ENCODE results near the gene UST.

The UST gene

DNA sequence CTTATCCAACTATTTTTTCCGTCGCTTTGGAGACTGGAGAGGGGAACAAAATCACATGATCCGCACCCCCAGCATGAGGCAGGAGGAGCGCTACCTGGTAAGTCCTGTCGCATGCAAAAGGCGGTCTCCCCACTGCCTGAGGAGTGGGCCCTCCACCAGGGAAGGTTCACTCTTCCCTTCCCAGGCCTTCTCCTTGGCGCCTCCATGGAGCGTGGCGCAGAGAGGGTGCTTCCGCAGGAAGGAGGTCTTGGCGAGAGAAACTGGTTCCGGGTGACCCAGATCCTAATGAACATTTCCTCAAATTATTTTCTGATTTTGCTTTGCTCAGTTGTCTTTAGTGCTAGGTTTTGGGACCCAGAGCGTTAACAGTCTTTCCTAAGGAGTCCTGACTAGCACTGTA lies 217.6 kb downstream of the UST start:
- Histone ChIP-seq H3K36me3 (ENCODE audit: control insufficient read depth in 2 of 2, insufficient read depth in 2 of 2, low read length in 2 of 2) (no peaks in the 10 kb centered on the region), H3K4me1 (ENCODE audit: control insufficient read depth in 2 of 2, insufficient read depth in 2 of 2, low read length in 2 of 2) (no peaks in the 10 kb centered on the region), H3K27ac (ENCODE audit: low read depth in 2 of 2, low read length in 2 of 2) (no peak overlapping the region), H3K9me3 (ENCODE audit: control insufficient read depth in 2 of 2, low read length in 2 of 2) (no peaks in the 10 kb centered on the region), H3K4me3 (ENCODE audit: low read length in 2 of 2) (no peak overlapping the region), H3K9ac (ENCODE audit: low read depth in 1 of 2, low read length in 2 of 2) (no peak overlapping the region), H3K27me3 (ENCODE audit: control insufficient read depth in 2 of 2, insufficient read depth in 2 of 2, low read length in 2 of 2) (no peaks in the 10 kb centered on the region)

GRCh38 chr6:148965287-148965686 lies 218.5 kb downstream of the UST start:
- H3K27me3 ChIP-seq (ENCODE audit: control insufficient read depth in 2 of 2, insufficient read depth in 2 of 2, low read length in 2 of 2): no peaks in the 10 kb centered on the region
- H3K9ac ChIP-seq (ENCODE audit: low read depth in 1 of 2, low read length in 2 of 2): no peak overlapping the region
- H3K4me3 ChIP-seq (ENCODE audit: low read length in 2 of 2): no peak overlapping the region
- H3K9me3 ChIP-seq (ENCODE audit: control insufficient read depth in 2 of 2, low read length in 2 of 2): no peaks in the 10 kb centered on the region
- no peaks in the 10 kb centered on the region for H3K4me1 ChIP-seq (ENCODE audit: control insufficient read depth in 2 of 2, insufficient read depth in 2 of 2, low read length in 2 of 2)
- H3K36me3 ChIP-seq (ENCODE audit: control insufficient read depth in 2 of 2, insufficient read depth in 2 of 2, low read length in 2 of 2): no peaks in the 10 kb centered on the region
- no peak overlapping the region for H3K27ac ChIP-seq (ENCODE audit: low read depth in 2 of 2, low read length in 2 of 2)

- Histone ChIP-seq H3K36me3 (ENCODE audit: control insufficient read depth in 2 of 2, insufficient read depth in 2 of 2, low read length in 2 of 2) (no peaks in the 10 kb centered on the region), H3K27me3 (ENCODE audit: control insufficient read depth in 2 of 2, insufficient read depth in 2 of 2, low read length in 2 of 2) (peaks cover 0 to 4% of the 10 kb centered on the region in 2 donors), H3K9ac (ENCODE audit: low read depth in 1 of 2, low read length in 2 of 2) (no peak overlapping the region), H3K9me3 (ENCODE audit: control insufficient read depth in 2 of 2, low read length in 2 of 2) (no peaks in the 10 kb centered on the region), H3K27ac (ENCODE audit: low read depth in 2 of 2, low read length in 2 of 2) (no peak overlapping the region), H3K4me1 (ENCODE audit: control insufficient read depth in 2 of 2, insufficient read depth in 2 of 2, low read length in 2 of 2) (no peaks in the 10 kb centered on the region), H3K4me3 (ENCODE audit: low read length in 2 of 2) (no peak overlapping the region)
Measured at GRCh38 chr6:148967011-148967520, 220.2 kb downstream of the UST start.

DNA sequence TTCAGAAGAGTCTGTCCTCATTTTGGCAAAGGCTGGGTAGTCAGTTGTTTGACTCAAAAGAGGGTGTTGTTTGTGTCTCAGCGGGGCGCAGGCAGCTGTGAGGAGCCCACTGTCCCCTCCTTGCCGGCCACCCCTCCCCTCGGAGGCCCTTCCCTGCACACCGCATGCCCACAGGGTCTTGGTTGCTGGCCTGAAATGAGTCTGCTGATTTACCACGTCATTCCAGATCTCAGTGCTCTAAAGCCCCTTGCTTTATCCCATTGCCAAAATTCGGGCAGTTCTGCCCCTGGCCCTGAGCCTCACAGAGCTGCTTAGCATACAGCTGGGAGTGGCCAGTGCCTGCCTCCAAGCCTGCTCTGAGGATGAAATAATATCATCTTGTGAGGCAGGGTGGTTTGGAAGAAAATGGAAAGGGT lies 220.7 kb downstream of the UST start:
- Histone ChIP-seq H3K27ac (ENCODE audit: low read depth in 2 of 2, low read length in 2 of 2) (no peak overlapping the region), H3K9me3 (ENCODE audit: control insufficient read depth in 2 of 2, low read length in 2 of 2) (no peaks in the 10 kb centered on the region), H3K27me3 (ENCODE audit: control insufficient read depth in 2 of 2, insufficient read depth in 2 of 2, low read length in 2 of 2) (peaks cover 3 to 7% of the 10 kb centered on the region in 2 donors), H3K4me3 (ENCODE audit: low read length in 2 of 2) (no peak overlapping the region), H3K36me3 (ENCODE audit: control insufficient read depth in 2 of 2, insufficient read depth in 2 of 2, low read length in 2 of 2) (no peaks in the 10 kb centered on the region), H3K4me1 (ENCODE audit: control insufficient read depth in 2 of 2, insufficient read depth in 2 of 2, low read length in 2 of 2) (no peaks in the 10 kb centered on the region), H3K9ac (ENCODE audit: low read depth in 1 of 2, low read length in 2 of 2) (no peak overlapping the region)

- Histone ChIP-seq H3K4me3 (ENCODE audit: low read length in 2 of 2) (no peak overlapping the region), H3K9me3 (ENCODE audit: control insufficient read depth in 2 of 2, low read length in 2 of 2) (no peaks in the 10 kb centered on the region), H3K27ac (ENCODE audit: low read depth in 2 of 2, low read length in 2 of 2) (no peak overlapping the region), H3K4me1 (ENCODE audit: control insufficient read depth in 2 of 2, insufficient read depth in 2 of 2, low read length in 2 of 2) (no peaks in the 10 kb centered on the region), H3K27me3 (ENCODE audit: control insufficient read depth in 2 of 2, insufficient read depth in 2 of 2, low read length in 2 of 2) (peaks cover 3 to 7% of the 10 kb centered on the region in 2 donors), H3K36me3 (ENCODE audit: control insufficient read depth in 2 of 2, insufficient read depth in 2 of 2, low read length in 2 of 2) (no peaks in the 10 kb centered on the region), H3K9ac (ENCODE audit: low read depth in 1 of 2, low read length in 2 of 2) (no peak overlapping the region)
Measured at GRCh38 chr6:148968771-148969602, 222.2 kb downstream of the UST start.

GRCh38 chr6:148969603-148970061 lies 222.8 kb downstream of the UST start:
- H3K4me3 ChIP-seq (ENCODE audit: low read length in 2 of 2): no peak overlapping the region
- H3K36me3 ChIP-seq (ENCODE audit: control insufficient read depth in 2 of 2, insufficient read depth in 2 of 2, low read length in 2 of 2): no peaks in the 10 kb centered on the region
- no peak overlapping the region for H3K27ac ChIP-seq (ENCODE audit: low read depth in 2 of 2, low read length in 2 of 2)
- H3K9ac ChIP-seq (ENCODE audit: low read depth in 1 of 2, low read length in 2 of 2): no peak overlapping the region
- peaks cover 3 to 7% of the 10 kb centered on the region in 2 donors for H3K27me3 ChIP-seq (ENCODE audit: control insufficient read depth in 2 of 2, insufficient read depth in 2 of 2, low read length in 2 of 2)
- H3K9me3 ChIP-seq (ENCODE audit: control insufficient read depth in 2 of 2, low read length in 2 of 2): no peaks in the 10 kb centered on the region
- H3K4me1 ChIP-seq (ENCODE audit: control insufficient read depth in 2 of 2, insufficient read depth in 2 of 2, low read length in 2 of 2): no peaks in the 10 kb centered on the region

GRCh38 chr6:148971031-148971927 lies 224.4 kb downstream of the UST start:
- Histone ChIP-seq H3K27me3 (ENCODE audit: control insufficient read depth in 2 of 2, insufficient read depth in 2 of 2, low read length in 2 of 2) (peaks cover 3 to 7% of the 10 kb centered on the region in 2 donors), H3K36me3 (ENCODE audit: control insufficient read depth in 2 of 2, insufficient read depth in 2 of 2, low read length in 2 of 2) (no peaks in the 10 kb centered on the region), H3K9me3 (ENCODE audit: control insufficient read depth in 2 of 2, low read length in 2 of 2) (no peaks in the 10 kb centered on the region), H3K4me3 (ENCODE audit: low read length in 2 of 2) (no peak overlapping the region), H3K9ac (ENCODE audit: low read depth in 1 of 2, low read length in 2 of 2) (no peak overlapping the region), H3K4me1 (ENCODE audit: control insufficient read depth in 2 of 2, insufficient read depth in 2 of 2, low read length in 2 of 2) (no peaks in the 10 kb centered on the region), H3K27ac (ENCODE audit: low read depth in 2 of 2, low read length in 2 of 2) (no peak overlapping the region)

DNA sequence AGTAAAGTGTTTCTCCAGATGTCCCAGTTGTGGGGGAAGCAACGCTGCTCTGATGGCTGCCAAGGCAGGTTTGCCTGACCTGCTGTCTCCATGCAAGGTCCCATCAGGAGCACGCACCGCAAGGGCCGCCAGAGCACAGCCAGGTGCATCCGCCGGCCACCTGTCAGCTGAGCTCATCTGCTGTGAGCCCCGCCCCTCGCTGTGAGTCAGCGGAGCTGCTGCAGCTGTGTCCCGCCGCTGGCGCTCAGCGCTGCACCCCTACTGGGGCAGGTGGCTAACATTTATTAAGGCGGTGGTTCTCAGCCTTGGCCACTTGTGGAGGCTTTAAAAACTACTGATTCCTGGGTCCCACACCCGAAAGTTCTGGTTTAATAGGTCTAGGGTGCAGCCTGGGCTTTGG lies 225.7 kb downstream of the UST start:
- H3K36me3 ChIP-seq (ENCODE audit: control insufficient read depth in 2 of 2, insufficient read depth in 2 of 2, low read length in 2 of 2): no peaks in the 10 kb centered on the region
- peaks cover 3 to 7% of the 10 kb centered on the region in 2 donors for H3K27me3 ChIP-seq (ENCODE audit: control insufficient read depth in 2 of 2, insufficient read depth in 2 of 2, low read length in 2 of 2)
- no peaks in the 10 kb centered on the region for H3K9me3 ChIP-seq (ENCODE audit: control insufficient read depth in 2 of 2, low read length in 2 of 2)
- no peak overlapping the region for H3K9ac ChIP-seq (ENCODE audit: low read depth in 1 of 2, low read length in 2 of 2)
- H3K4me1 ChIP-seq (ENCODE audit: control insufficient read depth in 2 of 2, insufficient read depth in 2 of 2, low read length in 2 of 2): no peaks in the 10 kb centered on the region
- H3K4me3 ChIP-seq (ENCODE audit: low read length in 2 of 2): no peak overlapping the region
- no peak overlapping the region for H3K27ac ChIP-seq (ENCODE audit: low read depth in 2 of 2, low read length in 2 of 2)

- no peaks in the 10 kb centered on the region for H3K9me3 ChIP-seq (ENCODE audit: control insufficient read depth in 2 of 2, low read length in 2 of 2)
- peaks cover 3 to 7% of the 10 kb centered on the region in 2 donors for H3K27me3 ChIP-seq (ENCODE audit: control insufficient read depth in 2 of 2, insufficient read depth in 2 of 2, low read length in 2 of 2)
- no peak overlapping the region for H3K4me3 ChIP-seq (ENCODE audit: low read length in 2 of 2)
- no peak overlapping the region for H3K9ac ChIP-seq (ENCODE audit: low read depth in 1 of 2, low read length in 2 of 2)
- no peaks in the 10 kb centered on the region for H3K36me3 ChIP-seq (ENCODE audit: control insufficient read depth in 2 of 2, insufficient read depth in 2 of 2, low read length in 2 of 2)
- H3K4me1 ChIP-seq (ENCODE audit: control insufficient read depth in 2 of 2, insufficient read depth in 2 of 2, low read length in 2 of 2): no peaks in the 10 kb centered on the region
- no peak overlapping the region for H3K27ac ChIP-seq (ENCODE audit: low read depth in 2 of 2, low read length in 2 of 2)
Measured at GRCh38 chr6:148973538-148974208, 226.8 kb downstream of the UST start.

Measured in mucosa of rectum (tissue), 2 donors.